DMS53 treated with DMSO at 0.1 percent for 48 hours (cell line): ENCODE results near the gene HOXA10.

Experiments used
- DNase-seq: peaks from one replicate; lab custom pipeline; 2025; ENCODE audit not compliant: unreplicated experiment; lab: John Stamatoyannopoulos, UW

The HOXA10 gene

DNA sequence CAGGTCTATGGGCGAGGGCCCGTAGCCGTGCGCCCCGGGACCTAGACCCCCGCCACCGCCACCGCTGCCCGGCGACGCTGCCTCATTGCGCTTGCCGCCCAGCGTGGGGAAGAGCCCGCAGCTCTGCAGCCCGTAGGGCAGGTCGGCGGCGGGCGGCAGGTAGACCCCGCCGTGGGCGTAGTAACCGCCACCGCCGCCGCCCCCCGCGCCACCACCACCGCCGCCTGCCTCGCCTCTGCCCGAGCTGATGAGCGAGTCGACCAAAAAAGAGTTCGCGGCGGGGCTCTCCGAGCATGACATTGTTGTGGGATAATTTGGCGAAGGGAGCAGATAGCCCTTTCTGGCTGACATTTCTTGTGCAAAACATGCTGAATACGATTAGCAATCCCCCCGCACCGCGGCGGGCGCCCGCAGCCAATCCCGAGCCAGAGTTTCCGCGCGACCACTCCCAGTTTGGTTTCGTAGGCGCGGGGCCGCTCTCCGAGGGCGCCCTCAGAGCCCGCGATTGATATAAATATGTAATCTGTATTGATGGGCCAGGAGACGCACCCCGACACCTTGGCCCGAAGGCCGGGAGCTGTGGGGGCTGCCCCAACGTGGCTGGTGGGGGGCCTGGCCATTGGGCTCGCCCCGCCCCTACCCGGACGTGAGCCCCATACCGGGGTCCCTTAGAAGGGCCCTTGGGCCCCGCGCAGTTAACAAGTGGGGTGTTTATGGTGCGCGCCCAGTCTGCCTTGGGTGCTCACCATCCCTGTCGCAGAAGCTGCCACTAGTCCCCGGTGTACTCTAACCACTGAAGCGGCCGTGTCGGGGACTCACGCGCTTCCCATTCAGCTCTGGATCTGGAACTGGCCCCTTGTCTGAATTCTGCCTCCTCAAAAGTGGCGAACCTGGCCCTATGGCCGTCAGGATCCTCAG lies at the start of gene HOXA10:
TSS of gene HOXA10 (minus strand) at position 365 of the 918 bp plus-strand sequence. CDS start at position 351, 14 bp downstream.
- no peak for DNase-seq

DNA sequence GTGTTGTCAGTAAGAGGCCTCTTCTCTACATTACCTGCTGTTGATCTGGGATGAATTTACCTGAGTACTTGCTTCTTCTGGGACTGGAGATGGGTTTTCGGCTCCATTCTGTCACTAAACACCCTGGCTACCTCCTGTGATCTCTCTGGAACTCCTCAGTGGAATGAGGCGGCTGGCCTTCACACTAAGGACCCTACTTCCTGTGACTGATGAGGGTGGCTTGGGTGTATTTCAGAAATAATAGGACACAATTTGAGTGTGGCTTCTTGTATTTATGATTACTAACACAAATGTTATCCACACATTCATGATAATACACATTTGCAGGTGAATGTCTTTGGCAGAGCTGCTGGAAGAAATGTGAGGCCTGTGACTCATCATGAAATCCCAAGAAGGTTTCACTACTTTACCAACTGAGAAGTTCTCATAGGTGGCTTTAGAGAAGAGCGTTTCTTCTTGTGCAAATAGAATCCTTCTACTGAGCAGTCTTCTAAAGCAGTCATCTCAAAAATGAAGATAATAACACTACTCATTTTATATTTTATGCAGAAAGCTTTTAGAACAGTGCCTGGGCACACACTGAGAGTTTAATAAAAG lies 47.2 kb upstream of the HOXA10 start:
- DNase-seq: no peak

DNA sequence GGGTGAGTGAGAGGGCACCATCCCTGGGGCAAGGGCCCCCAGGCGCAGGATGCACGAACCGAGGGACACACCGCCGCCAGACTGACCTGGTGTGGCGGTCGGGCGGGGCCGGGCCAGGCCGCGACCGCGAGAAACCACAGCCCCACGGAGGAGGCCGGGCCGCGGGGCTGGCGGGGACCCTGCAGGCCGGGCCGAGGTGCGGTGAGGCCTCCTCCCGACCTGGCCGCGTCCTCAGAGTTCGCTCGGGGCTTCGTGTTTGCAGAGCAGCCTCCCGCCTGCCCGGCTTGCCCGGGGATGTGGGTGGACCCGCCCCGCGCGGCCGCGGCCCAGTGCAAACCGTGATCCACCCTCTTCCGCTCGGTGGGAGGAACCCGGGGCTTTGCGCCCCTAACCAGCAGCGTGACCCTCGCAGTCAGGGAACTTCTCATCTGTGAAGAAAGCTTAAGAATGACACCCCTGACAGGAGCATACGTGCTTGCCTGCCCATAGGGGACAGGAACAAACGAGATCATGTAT lies 46.4 kb upstream of the HOXA10 start:
- DNase-seq: no peak

DNA sequence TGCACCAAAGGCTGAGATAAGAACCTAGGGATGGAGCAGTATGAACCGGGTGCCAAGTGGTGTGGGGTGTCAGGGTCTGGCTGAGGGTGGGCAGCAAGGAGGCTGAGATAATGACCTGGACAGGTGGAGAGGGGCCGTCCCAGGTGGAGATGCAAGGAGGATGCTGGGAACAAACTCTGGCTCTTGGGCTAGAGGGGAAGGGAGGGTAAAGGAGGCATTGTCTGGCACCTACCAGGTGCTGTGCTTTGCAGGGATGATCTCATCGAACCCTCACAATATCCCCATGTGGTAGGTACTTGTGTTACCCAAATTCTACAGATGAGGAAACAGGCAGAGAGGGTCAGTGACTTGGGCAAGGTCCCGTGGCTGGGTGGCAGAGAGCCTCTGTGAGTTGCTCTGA lies 45.7 kb upstream of the HOXA10 start:
- DNase-seq: no peak

- DNase-seq: no peak
Observed at GRCh38 chr7:27217951-27218350, 43.8 kb upstream of the HOXA10 start.

DNA sequence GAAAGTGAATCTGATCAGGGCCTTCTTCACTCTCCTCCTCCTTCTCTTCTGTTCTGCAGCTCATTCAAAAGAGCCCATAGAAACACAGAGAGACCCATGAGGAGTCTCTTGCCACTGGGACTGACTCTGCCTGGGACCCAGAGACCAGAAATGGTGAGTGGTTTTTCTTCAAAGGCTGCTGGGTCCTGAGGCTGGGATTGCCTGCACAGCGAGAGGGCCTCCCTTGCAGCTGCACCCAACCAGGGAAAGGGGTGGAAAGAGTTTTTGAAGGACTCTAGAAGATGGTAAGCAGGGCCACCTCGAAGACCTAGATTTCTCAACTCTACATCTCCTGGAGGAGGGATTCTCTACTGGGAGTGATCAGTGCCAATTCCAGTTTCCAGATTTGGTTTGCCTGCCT lies 41.2 kb upstream of the HOXA10 start:
- no peak for DNase-seq

GRCh38 chr7:27214239-27214950 lies 40.3 kb upstream of the HOXA10 start:
- DNase-seq: no peak

GRCh38 chr7:27213433-27214238 lies 39.5 kb upstream of the HOXA10 start:
- DNase-seq: no peak

GRCh38 chr7:27212497-27213432 lies 38.6 kb upstream of the HOXA10 start:
- no peak for DNase-seq

DNA sequence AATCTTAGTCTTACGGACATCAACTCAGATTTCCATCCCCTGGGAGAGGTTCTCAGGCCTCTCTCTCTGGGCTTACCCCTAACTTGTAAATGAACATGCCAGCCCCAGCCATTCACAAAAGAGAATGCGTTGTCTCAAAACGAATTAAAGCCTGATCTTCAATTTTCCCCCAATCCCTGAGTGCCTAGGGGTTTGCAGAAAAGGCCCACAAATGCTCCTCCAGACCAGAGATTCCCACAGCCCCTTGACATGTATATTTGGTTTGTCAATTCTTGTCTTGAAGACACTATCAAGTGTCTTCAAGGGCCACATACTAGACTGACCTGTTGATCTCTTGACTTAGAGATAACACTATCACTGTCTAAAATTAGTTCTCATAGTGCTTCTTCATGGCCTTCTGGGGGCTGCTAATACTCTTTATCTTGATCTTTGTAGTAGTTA lies 37.7 kb upstream of the HOXA10 start:
- DNase-seq: no peak

GRCh38 chr7:27211084-27211446 lies 36.9 kb upstream of the HOXA10 start:
- DNase-seq: no peak

DNA sequence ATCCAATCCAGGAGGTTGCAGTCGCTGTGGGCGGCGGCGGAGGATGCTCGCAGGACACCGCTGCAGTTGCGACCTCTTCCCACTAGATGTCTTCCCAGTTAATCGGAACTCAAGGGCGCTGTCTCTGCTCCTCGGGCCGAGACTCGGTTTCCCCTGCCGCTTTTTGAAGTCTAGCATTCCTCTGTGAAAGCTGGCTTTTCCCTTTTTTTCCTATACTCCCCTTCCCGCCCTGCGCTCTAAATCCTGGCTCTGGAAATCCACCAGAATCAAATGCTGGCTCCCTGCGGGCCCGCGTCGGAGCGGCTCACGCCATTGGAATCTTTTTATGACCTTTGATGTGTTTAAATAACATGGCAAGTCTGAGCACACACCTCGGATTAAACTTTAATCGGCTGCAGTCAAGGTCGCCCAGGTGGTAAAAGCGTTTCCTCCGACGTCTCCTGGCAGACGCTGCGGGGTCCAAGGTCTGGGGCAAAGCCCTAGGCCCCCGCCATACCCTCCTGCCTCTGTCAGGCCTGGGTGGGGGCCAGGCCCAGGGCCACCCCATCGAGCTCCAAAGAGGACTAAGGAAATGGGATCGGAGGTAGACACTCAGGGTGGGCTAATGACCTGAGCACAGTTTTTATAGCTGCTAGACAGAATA lies 36.4 kb upstream of the HOXA10 start:
- peak; percentile 66 for DNase-seq

GRCh38 chr7:27209933-27210440 lies 35.9 kb upstream of the HOXA10 start:
- DNase-seq: no peak

GRCh38 chr7:27208998-27209397 lies 34.9 kb upstream of the HOXA10 start:
- no peak for DNase-seq

DNA sequence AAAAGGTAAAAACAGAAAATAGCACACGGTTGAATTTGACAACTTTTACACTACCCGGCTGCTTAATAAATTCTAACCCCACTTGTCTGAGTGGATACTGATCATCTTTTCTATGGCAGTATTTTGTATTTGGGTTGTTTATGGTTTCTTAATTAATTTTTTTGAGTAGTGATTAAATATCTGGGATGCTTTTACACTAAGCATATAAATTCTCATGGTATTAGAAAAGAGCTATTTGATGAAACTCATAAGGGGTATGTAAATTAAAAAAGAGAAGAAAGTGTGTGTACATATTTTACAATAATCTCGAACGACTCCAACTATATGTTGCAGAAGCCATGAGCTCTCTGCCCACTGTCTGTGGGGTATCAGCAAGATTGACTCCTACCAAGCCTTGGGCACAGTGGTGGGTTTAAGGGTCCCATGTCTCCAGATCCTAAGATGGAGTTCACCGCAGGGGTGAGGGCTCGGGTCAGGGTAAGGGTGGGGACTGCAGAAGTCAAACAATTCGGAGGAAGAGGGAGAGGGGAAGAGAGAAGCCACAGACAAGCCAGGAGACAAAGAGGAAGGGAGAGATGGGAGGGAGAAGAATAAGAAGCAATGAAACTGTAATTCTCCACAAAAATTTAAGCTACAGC lies 33.3 kb upstream of the HOXA10 start:
- no peak for DNase-seq

DNA sequence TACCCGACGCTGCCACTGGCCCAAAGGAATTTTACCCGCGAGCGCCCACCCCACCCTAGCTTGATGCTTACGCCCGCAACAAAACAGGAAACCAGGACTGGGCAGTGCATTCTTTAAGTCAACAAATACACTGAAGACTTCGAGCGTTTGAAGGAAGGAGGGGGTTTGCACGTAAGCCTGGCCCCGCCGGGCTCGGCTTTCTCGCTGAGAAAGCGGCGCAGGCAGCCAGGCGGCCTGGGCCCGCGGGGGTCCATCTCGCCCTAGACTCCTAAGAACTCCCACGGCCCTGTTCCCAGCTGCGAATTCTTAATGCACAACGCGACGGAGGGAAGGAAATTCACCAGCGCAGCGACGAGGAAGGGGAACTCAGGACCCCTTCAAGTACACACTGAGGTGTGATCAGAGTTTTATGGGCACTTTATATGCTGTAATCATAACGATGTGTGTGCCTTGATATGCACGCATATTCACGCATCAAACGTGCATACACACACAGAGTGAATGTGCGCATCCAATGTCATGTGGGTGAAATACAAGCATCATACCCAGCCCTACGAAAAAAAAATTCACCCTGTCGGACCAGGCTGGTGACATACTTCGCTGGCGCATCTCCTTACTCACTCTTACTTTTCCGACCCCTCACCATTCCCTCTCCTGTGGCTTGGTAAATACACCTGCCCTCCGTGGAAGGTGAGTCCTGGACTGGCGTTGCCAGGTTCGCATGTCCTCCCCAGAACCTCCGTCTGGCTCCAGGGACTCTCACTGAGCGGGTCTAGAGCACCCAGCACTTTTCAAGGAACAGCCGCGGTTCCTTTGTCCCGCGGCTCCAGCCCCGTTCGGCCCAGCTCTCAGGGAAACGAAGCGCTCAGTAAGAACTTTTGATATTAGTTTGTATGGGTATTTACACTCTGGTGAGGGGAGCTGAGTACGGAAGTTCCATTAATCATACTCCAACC lies 31.5 kb upstream of the HOXA10 start:
- DNase-seq: no peak

- no peak for DNase-seq
Observed at GRCh38 chr7:27204851-27205322, 30.8 kb upstream of the HOXA10 start.
